NCI-H1436 treated with DMSO at 0.1 percent for 48 hours (cell line): ENCODE measurements around the gene ZGPAT.
"Not testable (repeated sequence)": the region's sequence is repeated elsewhere in the genome, so short reads cannot be mapped to it uniquely, and the experiment has no call there.

Experiments
- DNase-seq: peaks from one replicate; lab custom pipeline; 2025; lab: John Stamatoyannopoulos, UW

The ZGPAT gene

DNA sequence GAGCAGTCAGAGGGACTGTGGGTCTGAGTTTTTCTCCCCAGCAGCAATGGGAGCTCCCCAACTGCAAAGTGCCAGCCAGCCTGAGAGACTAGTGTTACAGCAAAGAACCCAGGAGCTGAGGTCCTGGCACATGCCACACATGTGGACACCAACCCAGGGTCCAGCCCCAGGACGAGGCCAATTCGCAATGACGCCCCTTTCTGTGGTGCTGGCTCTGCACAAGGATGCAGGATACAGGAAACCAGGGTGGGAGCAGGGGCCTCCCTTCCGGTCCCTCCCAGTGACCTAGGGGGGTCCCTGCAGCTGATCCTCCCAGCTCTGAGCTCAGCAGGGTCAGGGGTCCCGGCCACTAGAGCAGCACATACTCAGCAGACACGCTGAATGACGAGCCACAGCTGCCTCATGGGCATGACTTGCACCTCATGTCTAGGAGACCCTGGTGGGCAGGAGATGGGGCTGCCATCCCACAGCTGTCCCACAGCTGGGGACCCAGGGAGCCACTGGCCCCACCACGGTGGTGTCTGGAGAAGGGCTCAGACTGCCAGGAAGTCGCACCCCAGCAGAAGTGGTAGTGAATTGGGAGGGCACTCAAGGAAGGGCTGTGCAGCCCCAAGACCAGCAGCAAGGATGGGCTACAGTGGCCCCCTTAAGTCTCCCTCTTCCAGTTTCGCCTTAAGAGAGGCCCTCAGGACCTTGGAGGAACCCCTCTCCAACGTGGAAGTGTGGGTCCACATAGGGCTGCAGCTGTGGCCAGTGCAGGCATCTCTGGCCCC lies 3.7 kb upstream of the ZGPAT start:
- DNase-seq, result no peak

DNA sequence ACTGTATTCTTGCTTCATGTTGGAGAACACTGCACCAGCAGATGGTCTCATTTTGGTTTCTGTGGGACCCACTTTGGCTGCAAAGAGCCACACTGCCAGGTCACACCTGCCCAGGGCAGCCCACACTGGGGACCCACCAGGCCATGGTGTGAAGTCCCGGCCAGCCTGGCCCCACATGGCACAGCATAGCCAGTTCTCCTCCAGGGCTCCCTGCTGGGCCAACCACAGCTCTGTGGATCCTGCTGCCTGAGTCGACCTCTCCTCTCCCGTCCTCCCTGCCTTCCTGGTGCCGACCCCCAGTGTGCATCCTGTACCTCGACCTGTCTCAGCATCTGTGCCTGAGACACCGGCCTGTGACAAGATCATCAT lies 3.1 kb upstream of the ZGPAT start:
- no peak for DNase-seq

DNA sequence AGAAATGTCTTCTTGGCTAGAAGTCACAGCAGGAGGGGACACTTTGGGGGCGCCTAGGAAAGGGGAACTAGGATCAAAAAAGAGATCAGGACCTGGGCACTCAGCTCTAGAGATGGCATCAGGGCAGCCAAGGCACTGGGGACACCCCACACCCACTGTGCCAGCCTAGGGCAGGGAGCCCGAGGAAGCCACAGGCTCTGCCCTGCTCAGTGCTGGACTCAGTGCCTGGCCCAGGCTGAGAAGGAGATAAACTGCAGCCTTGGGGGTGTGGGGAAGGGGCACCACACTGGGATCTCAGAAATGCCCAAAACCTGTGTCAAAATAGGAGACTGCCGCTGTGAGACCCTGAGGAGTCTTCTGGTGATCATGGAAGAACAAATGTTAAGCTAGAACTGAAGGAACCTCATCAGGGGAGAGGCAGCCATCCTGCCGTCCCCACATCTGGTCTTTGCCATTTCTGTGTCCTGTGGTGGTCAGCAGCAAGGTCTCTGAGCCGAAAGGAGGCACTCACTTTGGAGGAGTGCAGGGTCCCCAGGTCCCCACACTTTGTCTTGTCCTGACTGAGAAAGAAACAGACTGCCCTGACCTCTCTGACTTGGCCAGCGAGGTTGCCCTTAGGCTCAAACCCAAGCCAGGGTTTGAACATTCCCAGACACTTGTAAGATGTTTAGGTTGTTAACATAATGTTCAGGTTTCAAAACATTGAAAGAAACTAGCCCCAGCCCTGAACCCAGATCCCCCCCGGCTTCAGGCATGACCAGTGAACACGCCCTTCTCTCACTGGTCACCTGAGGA lies 2.4 kb upstream of the ZGPAT start:
- DNase-seq, result no peak

DNA sequence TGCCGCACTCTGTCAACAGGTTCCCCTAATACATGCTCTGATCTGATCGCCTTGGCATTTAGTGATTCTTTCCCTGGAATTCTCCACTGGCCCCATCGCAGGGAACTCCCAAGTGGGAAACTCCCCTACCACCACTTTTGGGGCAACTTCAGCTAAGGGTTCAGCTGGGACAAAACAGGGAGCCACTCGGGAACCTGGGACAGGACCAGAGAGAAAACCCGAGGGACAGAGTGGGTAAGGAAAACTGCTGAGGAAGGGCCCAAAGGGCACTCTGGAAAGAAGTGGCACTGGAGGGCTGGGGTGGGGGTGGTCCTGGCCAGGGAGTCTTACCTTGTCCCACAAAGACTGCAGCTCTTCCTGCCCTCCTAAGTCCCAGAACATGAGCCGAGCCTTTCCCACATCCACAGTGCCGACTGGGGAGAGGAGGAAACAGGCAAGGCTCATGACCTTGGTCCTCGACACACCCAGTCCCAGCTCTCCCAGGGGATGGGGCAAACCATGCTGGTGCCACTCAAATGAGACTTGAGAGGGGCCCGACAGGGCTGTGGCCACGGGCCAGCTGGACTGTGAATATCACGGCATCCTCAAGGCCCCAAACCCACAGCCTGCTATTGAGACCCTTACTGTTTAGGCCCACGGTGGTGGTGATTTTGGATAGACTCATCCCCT lies 1.7 kb upstream of the ZGPAT start:
- no peak for DNase-seq

DNA sequence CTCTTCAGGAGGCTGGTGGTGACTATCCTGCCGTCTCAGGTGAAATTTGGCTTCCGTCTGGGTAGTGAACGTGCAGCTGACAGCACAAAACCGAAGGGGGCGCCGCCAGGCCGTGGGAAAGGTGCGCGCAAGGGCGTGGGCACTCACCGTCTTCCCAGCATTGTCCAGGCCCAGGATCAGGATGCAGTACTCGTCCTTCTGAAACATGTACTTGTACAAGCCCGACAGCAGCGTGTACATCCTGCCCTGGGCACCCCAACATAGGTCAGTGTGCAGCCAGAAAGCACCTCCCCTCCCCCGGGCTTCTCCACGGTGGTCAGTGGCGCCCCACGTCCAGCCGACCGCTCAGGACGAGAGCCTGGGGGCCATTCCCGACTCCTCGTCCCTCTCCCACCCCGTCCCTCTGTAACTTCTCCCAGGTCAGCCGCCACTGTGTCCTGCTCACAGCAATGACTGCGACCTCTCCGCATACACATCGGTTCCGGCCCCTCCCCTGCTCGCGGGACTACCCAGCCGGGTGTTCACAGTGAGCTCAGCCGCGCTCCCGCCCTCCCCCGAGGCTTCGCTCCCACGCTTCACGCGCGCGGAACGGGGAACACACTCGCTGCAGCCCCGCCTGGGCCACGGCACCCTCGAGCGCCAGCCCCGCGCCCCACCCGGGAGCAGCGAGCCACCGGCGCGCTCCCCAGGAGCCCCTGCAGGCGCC lies 834 bp upstream of the ZGPAT start:
- DNase-seq, result no peak

DNA sequence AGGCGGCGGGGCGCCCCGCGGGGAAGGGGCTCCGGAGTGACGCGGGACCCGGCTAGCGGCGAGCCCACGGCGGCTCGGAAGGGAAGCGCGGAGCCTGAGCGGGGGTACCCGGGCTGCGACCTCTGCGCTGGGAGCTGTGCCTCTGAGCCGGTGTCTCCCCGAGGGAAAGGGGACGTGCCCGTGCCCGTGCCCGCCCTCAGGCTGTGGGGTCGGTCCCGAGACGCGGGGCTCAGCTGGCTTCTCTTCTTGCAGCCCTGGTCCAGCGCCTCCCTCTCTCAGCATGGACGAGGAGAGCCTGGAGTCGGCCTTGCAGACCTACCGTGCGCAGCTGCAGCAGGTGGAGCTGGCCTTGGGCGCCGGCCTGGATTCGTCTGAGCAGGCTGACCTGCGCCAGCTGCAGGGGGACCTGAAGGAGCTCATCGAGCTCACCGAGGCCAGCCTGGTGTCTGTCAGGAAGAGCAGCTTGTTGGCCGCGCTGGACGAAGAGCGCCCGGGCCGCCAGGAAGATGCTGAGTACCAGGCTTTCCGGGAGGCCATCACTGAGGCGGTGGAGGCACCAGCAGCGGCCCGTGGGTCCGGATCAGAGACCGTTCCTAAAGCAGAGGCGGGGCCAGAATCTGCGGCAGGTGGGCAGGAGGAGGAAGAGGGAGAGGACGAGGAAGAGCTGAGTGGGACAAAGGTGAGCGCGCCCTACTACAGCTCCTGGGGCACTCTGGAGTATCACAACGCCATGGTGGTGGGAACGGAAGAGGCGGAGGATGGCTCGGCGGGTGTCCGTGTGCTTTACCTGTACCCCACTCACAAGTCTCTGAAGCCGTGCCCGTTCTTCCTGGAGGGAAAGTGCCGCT lies 686 bp downstream of the ZGPAT start:
- DNase-seq, result no peak

DNA sequence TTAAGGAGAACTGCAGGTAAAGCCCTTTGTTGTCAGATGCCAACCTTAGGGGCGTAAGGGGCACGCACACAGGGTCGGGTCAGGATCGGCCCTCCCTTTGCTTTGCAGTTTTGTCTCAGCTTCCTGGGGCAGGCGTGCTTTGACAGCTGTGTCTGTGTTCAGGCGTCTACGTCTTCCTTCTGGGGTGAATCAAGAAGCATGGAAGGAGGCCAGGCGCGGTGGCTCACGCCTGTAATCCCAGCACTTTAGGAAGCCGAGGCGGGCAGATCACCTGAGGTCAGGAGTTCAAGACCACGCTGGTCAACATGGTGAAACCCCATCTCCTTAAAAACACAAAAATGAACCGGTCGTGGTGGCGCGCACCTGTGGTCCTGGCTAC lies 1.3 kb downstream of the ZGPAT start:
- no peak for DNase-seq

DNA sequence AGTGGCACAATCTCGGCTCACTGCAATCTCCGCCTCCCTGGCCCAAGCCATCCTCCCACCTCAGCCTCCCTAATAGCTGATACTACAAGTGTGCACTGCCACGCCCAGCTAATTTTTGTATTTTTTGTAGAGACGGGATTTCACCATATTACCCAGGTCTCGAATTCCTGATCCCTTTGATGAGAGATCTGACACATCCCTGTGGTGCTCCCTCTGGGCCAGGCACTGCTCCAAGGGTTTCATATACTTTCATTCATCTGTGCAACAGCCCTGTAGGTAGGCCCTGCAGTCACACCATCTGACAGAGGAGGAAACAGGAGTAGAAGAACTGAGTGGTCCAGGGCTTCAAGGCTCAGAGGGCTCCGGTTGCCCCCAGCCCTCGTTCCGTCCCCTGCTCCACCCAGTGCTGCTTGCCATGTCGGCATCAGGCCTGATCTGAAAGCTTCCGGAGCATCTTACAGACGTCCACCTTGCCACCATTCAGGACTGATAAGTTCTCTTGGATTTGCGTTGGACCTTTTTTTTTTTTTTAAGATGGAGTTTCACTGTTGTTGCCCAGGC lies 3.3 kb downstream of the ZGPAT start:
- no peak for DNase-seq

DNA sequence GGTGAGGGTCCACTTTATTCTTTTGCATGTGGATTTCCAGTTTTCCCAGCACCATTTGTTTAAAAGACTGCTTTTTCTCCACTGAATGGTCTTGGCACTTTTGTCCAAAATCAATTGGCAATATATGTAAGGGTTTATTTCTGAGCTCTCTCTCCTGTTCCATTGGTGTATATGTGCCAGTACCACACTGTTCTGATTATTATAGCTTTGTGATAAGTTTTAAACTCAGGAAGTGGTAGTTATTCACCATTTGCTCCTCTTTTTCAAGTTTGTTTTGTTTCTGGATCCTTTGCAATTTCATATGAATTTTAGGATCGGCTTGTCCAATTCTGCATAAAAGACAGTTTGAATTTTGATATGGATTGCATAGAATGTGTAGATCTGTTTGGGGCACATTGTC lies 4.4 kb downstream of the ZGPAT start:
- no peak for DNase-seq

DNA sequence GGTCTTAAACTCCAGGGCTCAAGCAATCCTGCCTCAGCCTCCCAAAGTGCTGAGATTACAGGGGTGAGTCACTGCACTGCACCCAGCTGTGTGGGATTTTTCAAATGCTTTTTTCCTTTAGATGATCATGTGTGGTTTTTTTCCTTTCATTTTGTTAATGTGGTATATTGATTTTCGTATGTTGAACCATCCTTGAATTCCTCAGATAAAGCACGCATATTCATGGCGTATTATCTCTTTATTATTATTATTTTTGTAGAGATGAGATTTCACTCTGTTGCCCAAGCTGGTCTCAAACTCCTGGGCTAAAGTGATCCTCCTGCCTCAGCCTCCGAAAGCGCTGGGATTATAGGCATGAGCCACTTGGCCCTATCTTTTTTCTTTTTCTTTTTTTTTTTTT lies 7.0 kb downstream of the ZGPAT start:
- DNase-seq, result no peak

DNA sequence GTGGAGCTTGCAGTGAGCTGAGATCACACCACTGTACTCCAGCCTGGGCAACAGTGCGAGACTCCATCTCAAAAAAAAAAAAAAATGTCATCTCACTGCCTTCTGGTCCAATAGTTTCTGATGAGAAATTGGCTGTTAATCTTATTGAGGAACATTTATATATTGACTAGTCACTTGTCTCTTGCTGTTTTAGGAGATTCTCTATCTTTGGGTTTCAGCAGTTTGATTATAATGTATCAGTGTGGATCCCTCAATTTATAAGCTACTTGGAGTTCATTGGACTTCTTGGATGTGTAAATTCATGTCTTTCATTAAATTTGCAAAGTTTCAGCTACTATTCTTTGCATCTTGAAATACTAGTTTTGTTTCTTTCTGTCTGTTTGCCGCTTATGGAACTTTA lies 11.2 kb downstream of the ZGPAT start:
- DNase-seq, result no peak

DNA sequence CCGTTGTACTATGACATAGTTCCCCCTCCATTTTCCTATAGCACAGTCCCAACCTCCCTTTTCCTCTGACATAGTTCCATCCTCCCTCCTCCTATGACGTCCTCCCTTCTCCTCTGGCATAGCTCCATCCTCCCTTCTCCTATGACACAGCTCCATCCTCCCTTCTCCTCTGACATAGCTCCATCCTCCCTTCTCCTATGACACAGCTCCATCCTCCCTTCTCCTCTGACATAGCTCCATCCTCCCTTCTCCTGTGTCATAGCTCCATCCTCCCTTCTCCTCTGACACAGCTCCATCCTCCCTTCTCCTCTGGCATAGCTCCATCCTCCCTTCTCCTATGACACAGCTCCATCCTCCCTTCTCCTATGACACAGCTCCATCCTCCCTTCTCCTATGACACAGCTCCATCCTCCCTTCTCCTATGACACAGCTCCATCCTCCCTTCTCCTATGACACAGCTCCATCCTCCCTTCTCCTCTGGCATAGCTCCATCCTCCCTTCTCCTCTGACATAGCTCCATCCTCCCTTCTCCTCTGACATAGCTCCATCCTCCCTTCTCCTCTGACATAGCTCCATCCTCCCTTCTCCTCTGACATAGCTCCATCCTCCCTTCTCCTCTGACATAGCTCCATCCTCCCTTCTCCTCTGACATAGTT lies 15.3 kb downstream of the ZGPAT start:
- not testable (repeated sequence) for DNase-seq

DNA sequence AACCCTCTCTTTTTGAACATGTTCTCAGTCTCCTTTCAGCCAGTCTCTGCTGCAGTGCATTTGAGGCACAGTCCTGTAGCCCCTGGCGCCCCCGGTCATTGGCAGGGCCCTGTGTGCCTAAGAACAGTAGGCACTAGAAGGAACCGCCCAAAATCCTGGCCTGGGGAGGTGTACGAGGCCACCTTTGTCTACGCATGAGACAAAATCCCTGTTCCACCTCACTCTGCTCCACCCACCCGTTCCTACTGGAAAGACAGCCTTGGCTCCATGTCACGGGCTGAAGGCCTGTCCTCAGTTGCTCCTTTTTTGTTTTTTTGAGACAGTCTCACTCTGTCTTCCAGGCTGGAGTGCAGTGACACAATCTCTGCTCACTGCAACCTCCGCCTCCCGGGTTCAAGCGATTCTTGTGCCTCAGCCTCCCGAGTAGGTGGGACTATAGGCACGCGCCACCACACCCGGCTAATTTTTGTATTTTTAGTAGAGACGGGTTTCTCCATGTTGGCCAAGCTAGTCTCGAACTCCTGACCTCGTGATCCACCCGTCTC lies 22.4 kb downstream of the ZGPAT start:
- DNase-seq, result not testable (repeated sequence)

DNA sequence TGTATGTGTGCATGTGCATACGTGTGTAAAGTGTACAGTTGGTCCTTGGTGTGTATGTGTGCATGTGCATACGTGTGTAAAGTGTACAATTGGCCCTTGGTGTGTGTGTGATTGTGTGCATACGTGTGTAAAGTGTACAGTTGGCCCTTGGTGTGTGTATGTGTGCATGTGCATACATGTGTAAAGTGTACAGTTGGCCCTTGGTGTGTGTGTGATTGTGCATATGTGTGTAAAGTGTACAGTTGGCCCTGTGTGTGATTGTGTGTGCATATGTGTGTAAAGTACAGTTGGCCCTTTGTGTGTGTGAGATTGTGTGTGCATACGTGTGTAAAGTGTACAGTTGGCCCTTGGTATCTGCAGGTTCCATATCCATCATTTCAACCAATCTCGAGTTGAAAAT lies 23.6 kb downstream of the ZGPAT start:
- no peak for DNase-seq

DNA sequence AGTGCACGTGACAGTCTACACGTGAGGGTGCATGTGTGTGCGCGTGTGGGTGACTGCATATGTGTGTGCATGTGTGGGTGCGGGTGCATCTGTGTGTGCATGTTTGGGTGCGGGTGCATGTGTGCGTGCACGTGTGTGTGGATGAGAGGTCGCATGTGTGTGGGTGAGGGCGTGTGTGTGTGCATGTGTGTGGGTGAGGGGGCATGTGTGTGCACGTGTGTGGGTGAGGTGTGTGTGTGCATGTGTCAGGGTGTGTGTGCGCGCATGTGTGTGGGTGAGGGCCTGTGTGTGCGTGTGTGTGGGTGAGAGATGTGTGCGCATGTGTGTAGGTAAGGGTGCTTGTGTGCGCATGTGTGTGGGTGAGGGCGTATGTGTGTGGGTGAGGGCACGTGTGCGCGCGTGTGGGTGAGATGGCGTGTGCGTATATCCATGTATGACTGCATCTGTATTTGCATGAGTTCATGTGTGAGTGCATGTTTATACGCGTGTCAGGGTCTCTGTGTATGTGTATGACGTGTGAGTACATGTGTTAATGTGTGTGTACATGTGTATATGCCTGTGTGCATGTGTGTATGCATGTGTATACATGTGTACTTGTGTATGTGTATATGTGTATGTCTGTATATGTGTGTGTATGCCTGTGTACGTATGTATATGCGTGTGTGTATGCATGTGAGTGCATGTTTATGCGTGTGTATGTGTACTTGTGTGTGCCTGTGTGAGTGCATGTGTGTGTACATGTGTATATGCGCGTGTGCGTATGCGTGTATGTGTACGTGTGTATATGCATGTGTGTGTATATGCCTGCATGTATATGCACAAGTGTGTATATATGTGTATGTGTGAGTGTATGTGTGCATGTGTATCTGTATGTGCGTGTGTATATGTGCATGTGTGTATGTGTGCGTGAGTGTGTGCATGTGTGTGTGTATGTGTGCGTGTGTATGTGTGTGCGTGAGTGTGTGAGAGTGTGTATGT lies 24.6 kb downstream of the ZGPAT start:
- DNase-seq, result no peak

DNA sequence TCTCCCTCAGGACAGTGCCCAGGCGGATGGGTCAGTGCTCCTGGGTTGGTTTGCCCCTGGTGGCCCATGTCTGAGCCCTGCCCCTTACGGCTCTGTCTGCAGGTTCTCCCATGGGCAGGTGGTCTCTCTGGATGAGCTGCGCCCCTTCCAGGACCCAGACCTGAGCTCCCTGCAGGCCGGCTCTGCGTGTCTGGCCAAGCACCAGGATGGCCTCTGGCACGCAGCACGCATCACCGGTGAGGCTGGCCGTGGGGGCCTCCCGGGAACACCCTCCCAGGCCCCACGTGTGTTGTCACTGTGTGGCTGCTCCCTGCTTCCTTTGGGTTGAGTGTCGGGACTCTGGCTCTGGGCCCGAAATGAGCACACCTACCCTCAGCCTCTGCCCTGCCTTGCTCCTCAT lies 25.3 kb downstream of the ZGPAT start:
- no peak for DNase-seq

DNA sequence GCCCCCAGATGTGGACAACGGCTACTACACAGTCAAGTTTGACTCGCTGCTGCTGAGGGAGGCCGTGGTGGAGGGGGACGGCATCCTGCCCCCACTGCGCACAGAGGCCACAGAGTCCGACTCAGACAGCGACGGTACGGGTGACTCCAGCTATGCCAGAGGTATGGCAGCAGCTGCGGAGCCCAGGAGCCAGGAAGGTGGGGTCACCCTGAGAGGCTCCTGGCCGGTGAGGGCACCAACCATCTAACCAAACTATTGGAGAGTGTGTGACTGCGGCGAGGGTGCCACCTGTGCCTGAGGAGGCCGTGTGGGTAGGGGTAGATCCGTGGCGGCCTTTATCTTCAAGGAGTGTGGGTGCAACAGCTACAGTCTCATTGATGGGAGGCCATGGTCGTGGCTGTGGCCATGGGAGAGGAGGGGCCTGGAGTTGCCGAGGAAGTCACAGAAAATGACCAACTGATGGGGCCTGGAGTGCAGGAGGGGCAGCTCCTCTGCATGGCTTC lies 25.8 kb downstream of the ZGPAT start:
- DNase-seq, result no peak

DNA sequence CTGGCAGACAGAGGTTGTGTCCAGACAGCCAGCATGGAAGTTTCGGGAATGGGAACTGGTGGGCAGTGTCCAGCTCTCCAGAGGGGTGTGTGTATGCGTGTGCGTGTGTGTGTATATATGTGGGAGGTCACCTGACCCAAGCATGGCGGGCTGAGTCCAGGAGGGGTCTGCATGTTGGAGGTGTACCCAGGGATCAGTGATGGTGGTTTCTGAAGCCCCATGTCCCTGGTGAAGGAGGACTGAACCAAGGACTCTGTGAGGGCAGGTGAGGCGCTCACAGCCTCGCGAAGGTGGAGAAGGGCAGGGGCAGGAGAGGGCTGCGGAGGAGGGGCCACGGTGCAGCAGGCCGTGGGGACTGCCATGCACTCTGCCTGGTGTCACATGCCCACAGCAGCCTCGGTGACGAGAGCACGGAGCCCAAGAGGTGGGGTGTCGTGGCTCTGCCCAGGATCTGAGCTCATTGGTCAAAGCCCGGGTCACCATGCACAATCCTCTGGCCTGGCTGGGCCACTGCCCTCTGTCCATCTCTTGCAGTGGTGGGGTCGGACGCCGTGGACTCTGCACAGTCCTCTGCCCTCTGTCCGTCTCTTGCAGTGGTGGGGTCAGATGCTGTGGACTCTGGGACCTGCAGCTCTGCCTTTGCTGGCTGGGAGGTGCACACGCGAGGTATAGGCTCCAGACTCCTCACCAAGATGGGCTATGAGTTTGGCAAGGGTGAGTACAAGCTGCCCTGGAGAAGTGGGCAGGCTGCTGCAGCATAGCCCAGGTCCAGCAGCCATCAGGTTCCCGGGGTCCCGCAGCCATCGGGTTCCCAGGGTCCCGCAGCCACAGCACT lies 26.5 kb downstream of the ZGPAT start:
- no peak for DNase-seq
